Stimulated activated CD8-positive, alpha-beta memory T cell treated with anti-CD3 and anti-CD28 coated beads, Interleukin-15, amount 100 ng/mL, for 24 hours (primary cell): ENCODE data around the gene XXYLT1.
"Not testable (repeated sequence)": the region's sequence is repeated elsewhere in the genome, so short reads cannot be mapped to it uniquely, and the experiment has no call there.

Source experiments
- DNase-seq: peaks from one replicate; pipeline ENCODE4 v3.0.0-alpha.2; 2020; ENCODE audit warnings: low read depth

XXYLT1 gene

GRCh38 chr3:195207731-195208130 lies 63.2 kb downstream of the XXYLT1 start:
- DNase-seq, result no peak

- no peak for DNase-seq
Observed at GRCh38 chr3:195207056-195207455, 63.9 kb downstream of the XXYLT1 start.

- DNase-seq, result no peak
Observed at GRCh38 chr3:195204360-195205163, 66.4 kb downstream of the XXYLT1 start.

- DNase-seq, result no peak
Observed at GRCh38 chr3:195203606-195204005, 67.4 kb downstream of the XXYLT1 start.

GRCh38 chr3:195201295-195201694 lies 69.7 kb downstream of the XXYLT1 start:
- DNase-seq, result no peak

GRCh38 chr3:195200010-195200822 lies 70.7 kb downstream of the XXYLT1 start:
- no peak for DNase-seq

GRCh38 chr3:195198426-195199346 lies 72.3 kb downstream of the XXYLT1 start:
- no peak for DNase-seq

- no peak for DNase-seq
Observed at GRCh38 chr3:195197765-195198425, 73.1 kb downstream of the XXYLT1 start.

- no peak for DNase-seq
Observed at GRCh38 chr3:195196266-195196665, 74.7 kb downstream of the XXYLT1 start.

- no peak for DNase-seq
Observed at GRCh38 chr3:195195321-195196209, 75.4 kb downstream of the XXYLT1 start.

GRCh38 chr3:195194559-195195206 lies 76.3 kb downstream of the XXYLT1 start:
- no peak for DNase-seq

- DNase-seq, result no peak
Observed at GRCh38 chr3:195191580-195191979, 79.4 kb downstream of the XXYLT1 start.

GRCh38 chr3:195189821-195190220 lies 81.1 kb downstream of the XXYLT1 start:
- no peak for DNase-seq

GRCh38 chr3:195188426-195188927 lies 82.5 kb downstream of the XXYLT1 start:
- DNase-seq, result no peak

- DNase-seq, result no peak
Observed at GRCh38 chr3:195187609-195188425, 83.1 kb downstream of the XXYLT1 start.

- DNase-seq, result not testable (repeated sequence)
Observed at GRCh38 chr3:195186710-195187047, 84.3 kb downstream of the XXYLT1 start.

- DNase-seq, result no peak
Observed at GRCh38 chr3:195186041-195186709, 84.8 kb downstream of the XXYLT1 start.

- DNase-seq, result no peak
Observed at GRCh38 chr3:195185583-195185982, 85.4 kb downstream of the XXYLT1 start.
